H7 (cell line): Measurements from ENCODE around the gene RBM38. TPM values are rescaled to one million over a fixed set of nuclear protein-coding genes. Genes with fewer than 3 reads are reported as not detected.

Experiments
- DNase-seq: peaks from one replicate; pipeline ENCODE4 v3.0.0; 2012
- H3K27me3 ChIP-seq: 2 replicates; pipeline ENCODE4 v1.6.0; 2011; ENCODE audit warnings: mild to moderate bottlenecking, low read length; ENCODE audit not compliant: control insufficient read depth, insufficient read depth
- H3K36me3 ChIP-seq: replicated peaks from 2 replicates; pipeline ENCODE4 v1.5.1; 2011; ENCODE audit warnings: low read length; ENCODE audit not compliant: control insufficient read depth, insufficient read depth
- H3K4me3 ChIP-seq: 2 replicates; pipeline ENCODE4 v1.5.1; 2011; ENCODE audit warnings: low read depth, mild to moderate bottlenecking, control low read depth, low read length, moderate library complexity; ENCODE audit not compliant: insufficient read depth
- total RNA-seq: library from RNA; depleted of rRNA; stranded (reverse); fragments of >200 nt; shearing (Covaris generic); gene quantifications from 2 replicates; pipeline ENCODE4 v1.2.3, GENCODE V29; 2014

The RBM38 gene
- total RNA-seq, 1 experiment from 2014 or later: 91.7 TPM

DNA sequence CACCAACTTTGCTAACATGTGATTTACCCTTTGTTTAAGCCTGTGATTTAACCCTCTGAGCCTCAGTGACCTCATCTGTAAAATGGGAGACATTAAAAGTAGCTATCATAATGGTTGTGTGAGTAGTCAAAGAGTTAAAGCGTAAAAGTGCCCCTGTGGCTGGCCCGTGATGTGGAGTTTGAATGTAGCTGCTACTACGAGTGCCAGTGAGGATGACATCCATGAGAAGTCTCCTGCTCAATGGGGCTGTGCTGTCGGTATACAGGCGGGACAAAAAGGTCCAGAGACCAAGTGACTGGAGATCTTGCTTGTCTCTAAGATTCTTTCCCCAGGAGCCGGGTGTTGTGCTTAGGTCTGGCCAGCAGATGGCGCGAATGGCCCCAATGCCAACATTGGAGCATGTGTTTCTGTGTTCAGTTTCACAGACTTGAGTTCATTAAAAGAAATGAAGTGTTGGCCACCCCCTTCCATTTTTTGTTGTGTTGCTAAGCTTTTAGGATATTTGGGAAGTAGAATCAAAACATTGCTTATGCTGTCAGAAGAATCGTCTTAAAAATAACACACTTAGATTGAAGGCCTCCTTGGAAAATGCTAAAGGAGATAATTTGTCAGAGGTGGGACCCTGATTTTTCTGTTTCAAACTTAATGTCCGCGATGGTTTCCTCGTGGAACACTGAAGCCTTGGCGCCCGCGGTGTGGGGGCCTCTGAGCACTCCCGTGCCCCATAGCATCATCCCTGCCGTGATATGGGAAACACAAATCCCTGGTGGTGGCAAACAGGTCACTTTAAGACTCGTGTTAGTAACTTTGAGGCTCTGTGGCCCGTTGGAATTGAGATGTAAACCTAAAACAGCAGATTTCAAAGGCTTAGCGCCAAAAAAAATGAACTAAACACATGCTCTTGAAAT, 9.3 kb upstream of the RBM38 start:
- peaks cover 7% of the 10 kb centered on the region for H3K36me3 ChIP-seq
- H3K4me3 ChIP-seq: no peak overlapping the region
- no peaks in the 10 kb centered on the region for H3K27me3 ChIP-seq
- DNase-seq: peak; percentile 90

DNA sequence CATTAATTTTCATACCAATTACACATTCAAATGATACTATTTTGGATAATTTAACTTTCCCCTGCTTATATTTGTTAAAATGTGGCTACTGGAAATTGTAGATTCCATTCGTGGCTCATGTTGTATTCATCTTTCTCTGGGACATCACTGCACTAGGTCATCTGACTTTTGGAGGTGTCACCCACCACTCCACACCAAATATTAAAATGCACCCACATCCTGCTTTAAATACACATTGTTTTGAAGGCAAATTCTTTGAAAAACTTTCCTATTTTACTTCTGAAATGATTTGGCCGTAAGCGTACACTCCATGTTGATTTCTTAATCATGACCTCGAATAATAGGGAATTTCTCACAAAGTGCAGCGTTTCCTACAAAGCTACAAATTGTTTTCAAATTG, 8.7 kb upstream of the RBM38 start:
- H3K36me3 ChIP-seq: peaks cover 4% of the 10 kb centered on the region
- H3K27me3 ChIP-seq: no peaks in the 10 kb centered on the region
- no peak for DNase-seq
- no peak overlapping the region for H3K4me3 ChIP-seq

- no peak overlapping the region for H3K4me3 ChIP-seq
- peak; percentile 46 for DNase-seq
- H3K27me3 ChIP-seq: no peaks in the 10 kb centered on the region
- H3K36me3 ChIP-seq: no peaks in the 10 kb centered on the region; the same call in 1 of the 2 replicates
These were observed 7.5 kb upstream of the RBM38 start for GRCh38 chr20:57383447-57384347.

GRCh38 chr20:57384486-57384885, 6.7 kb upstream of the RBM38 start:
- no peak overlapping the region for H3K4me3 ChIP-seq
- H3K36me3 ChIP-seq: no peaks in the 10 kb centered on the region
- peak; percentile 23 for DNase-seq
- no peaks in the 10 kb centered on the region for H3K27me3 ChIP-seq

DNA sequence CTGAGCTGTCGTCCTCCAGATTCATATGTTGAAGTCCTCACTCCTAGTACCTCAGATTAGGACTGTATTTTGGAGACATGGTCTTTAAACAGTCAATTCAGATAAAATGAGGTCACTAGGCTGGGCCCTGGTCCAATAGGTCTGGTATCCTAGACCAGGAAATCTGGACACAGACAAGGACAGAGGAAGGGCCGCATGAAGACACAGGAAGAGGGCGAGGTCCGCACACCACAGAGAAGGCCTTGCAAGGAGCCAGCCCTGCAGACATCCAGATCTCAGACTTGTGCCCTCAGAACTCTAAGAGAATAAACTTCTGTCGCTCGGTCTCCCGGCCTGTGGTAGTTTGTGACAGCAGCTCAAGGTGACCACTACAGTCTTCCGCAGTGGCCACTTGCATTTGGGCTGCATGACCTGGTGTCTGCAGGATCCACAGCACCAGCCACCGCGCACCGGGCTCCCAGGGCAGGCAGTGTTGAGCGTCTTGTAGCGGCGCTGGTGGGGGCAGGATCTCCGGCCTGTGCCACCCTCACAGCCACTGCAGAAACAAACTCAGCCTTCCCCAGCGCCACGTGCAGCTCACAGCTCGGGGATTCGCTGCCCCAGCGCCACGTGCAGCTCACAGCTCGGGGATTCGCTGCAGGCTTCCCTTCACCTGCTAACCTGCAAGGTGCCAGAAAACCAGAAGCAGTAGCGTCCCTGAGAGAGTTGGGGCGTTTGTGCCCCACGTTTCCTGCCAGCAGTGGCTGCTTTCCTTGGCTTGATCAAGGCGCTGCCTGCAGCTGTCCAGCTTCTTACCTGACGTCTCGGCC, 6.0 kb upstream of the RBM38 start:
- no peaks in the 10 kb centered on the region for H3K36me3 ChIP-seq
- no peaks in the 10 kb centered on the region for H3K27me3 ChIP-seq
- no peak overlapping the region for H3K4me3 ChIP-seq
- DNase-seq: peak; percentile 13

DNA sequence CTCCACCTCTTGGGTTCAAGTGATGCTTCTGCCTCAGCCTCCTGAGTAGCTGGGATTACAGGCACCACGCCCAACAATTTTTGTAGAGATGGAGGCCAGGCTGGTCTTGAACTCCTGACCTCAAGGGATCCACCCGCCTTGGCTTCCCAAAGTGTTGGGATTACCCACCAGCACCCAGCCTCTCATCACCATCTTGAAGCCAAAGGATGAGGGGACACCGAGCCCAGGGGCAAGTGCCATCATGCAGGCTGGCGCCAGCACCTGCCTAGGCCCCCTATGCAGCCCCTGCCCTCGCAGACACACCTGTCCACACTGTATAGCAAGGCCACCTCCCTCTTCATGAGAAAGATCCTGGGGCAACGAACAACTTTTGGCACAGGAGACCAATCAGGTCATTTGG, 5.3 kb upstream of the RBM38 start:
- no peaks in the 10 kb centered on the region for H3K27me3 ChIP-seq
- no peak for DNase-seq
- no peak overlapping the region for H3K4me3 ChIP-seq
- H3K36me3 ChIP-seq: no peaks in the 10 kb centered on the region

DNA sequence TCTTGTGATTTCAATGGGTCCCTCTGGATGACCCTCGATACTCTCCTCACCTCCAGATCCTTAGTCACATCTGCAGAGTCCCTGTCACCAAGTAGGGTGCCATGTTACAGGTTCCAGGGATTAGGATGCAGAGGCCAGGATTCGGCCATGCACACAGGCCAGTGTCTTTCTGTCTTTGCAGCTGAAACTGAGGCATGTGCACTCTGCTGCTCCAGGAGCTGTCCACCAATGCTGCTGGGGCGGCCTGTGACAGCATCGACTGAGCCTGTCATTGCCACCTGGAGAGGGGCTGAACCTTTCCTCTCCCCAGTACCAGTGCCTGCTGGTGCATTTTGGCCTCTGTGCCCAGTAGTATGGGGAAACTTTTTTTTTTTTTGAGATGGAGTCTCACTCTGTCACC, 4.4 kb upstream of the RBM38 start:
- H3K4me3 ChIP-seq: no peak overlapping the region
- peak; percentile 9 for DNase-seq
- H3K27me3 ChIP-seq: no peaks in the 10 kb centered on the region
- no peaks in the 10 kb centered on the region for H3K36me3 ChIP-seq

DNA sequence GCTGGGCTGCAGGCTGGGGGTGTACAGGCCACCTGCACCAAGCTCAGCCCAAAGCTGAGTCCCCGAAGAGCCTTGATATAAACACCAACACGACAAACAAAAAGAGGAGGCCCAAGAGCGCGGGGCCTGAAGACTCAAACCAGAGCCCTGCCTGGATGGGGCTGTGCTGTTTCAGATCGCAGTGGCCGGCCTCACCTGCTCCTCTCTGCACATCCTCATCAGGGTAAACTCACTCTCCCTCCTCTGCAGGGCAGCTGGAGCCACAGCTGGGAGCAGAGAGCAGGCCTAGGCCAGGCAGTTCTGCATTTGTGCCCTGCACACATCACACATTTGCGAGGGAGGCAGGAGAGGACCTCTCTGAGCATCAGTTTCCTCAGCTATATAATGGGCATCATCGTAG, 3.7 kb upstream of the RBM38 start:
- Histone ChIP-seq H3K4me3 (no peak overlapping the region), H3K27me3 (no peaks in the 10 kb centered on the region), H3K36me3 (no peaks in the 10 kb centered on the region)
- peak; percentile 8 for DNase-seq

DNA sequence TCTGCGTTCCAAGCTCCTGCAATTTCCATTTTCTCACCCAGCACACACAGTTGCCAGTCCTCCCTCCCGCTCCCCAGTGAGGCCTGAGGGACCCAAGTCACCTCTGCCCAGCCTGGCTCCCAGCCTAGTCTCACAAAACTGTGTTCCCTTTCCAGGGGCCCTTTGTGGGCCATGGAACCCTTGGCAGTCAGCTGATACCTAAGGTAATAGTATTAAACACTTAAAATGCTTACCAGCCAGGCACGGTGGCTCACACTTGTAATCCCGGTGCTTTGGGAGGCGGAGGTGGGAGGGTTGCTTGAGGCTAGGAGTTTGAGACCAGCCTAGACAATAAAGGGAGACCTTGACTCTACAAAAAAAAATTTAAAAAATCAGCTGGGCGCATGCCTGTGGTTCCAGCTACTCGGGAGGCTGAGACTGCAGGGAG, 3.2 kb upstream of the RBM38 start:
- peak; percentile 8 for DNase-seq
- Histone ChIP-seq H3K27me3 (no peaks in the 10 kb centered on the region), H3K4me3 (no peak overlapping the region), H3K36me3 (peaks cover 1% of the 10 kb centered on the region; the same call in 1 of the 2 replicates)

DNA sequence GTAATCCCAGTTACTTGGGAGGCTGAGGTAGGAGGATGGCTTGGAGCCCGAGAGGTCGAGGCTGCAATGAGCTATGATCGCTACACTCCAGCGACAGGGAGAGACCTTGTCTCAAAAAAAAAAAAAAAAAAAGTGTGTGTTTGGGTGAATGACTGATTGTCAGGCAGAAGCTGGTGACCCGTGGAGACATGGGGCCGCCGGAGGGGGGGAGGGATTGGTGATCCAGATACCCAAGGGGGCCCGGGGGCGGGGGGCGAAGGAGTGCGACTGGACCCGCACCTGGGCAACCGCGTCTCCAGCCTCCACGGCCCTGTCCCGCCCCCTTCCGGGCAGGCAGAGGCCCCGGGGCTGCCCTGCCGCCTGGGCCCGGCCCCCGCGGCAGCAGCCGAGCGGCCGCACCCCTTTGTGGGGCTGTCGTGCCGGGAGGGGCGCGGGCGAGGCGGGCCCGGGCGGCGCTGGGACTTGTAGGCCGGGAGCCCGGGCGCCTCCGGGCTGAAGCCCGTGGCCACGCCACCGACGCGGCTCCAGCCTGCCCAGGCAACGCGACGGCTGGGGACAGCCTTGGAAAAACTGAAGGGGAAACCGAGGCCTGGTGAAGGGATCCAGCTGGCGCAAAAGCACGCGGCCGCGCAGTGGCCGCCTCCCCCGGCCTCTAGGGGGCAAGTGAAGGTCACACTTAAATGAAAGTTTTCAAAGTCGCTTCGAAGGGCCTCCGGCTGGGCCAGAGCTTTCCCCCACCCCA, 2.1 kb upstream of the RBM38 start:
- peak overlapping the region; percentile 47 for H3K4me3 ChIP-seq
- peak; percentile 95 for DNase-seq
- H3K36me3 ChIP-seq: peaks cover 9% of the 10 kb centered on the region
- H3K27me3 ChIP-seq: no peaks in the 10 kb centered on the region

- peak; percentile 85 for DNase-seq
- H3K4me3 ChIP-seq: peak overlapping the region; percentile 47
- H3K27me3 ChIP-seq: no peaks in the 10 kb centered on the region
- peaks cover 9% of the 10 kb centered on the region for H3K36me3 ChIP-seq
These were observed 1.2 kb upstream of the RBM38 start for GRCh38 chr20:57389695-57390603.

DNA sequence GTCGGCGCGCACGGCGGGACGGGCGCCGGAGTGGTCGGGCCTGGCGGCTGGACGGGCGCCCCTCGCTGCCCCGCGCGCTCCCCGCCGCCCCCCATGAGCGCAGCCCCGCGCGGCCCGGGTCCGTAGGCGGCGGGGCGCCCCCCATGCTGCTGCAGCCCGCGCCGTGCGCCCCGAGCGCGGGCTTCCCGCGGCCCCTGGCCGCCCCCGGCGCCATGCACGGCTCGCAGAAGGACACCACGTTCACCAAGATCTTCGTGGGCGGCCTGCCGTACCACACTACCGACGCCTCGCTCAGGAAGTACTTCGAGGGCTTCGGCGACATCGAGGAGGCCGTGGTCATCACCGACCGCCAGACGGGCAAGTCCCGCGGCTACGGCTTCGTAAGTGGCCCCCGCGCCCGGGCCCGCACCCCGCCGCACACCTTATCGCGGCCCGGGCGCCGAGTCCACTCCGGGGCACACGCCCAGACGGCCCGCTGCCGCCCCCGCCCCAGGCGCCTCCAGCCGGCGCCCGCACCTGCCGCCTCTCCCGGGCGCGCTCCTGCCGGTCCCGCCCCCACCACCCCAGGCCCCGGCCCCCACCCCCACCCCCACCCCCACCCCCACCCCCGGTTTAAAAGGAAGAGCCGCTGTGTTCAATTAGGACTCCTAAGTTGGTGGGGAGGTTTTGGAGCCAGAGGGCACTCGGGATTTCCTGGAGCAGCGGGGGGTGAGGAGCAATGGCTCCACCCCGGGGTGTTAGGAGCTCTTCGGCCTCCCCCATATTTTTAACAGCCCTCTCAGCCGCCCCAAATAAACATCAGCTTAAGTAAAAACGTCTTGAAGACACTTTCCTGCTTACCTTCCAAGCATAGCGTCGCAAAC, 474 bp downstream of the RBM38 start:
- Histone ChIP-seq H3K27me3 (no peaks in the 10 kb centered on the region), H3K36me3 (peaks cover 13% of the 10 kb centered on the region), H3K4me3 (peak overlapping the region; percentile 84)
- DNase-seq: peak; percentile 85
